PC-3 (cell line): ENCODE measurements around the gene TWIST2.

Experiments used
- EZH2phosphoT487 ChIP-seq: fragments of 300-600 bp; sonication (generic); IDR thresholded peaks from 2 replicates; pipeline ENCODE4 v1.6.1; 2018; ENCODE audit warnings: mild to moderate bottlenecking, antibody characterized with exemption, low read length, borderline replicate concordance
- TF ChIP-seq, protein P1 (sequence below): fragments of 300-600 bp; sonication (generic); conservative IDR thresholded peaks from 2 replicates; pipeline ENCODE4 v1.5.1; 2017; ENCODE audit warnings: antibody characterized with exemption, low read depth, mild to moderate bottlenecking, low read length

DNA sequence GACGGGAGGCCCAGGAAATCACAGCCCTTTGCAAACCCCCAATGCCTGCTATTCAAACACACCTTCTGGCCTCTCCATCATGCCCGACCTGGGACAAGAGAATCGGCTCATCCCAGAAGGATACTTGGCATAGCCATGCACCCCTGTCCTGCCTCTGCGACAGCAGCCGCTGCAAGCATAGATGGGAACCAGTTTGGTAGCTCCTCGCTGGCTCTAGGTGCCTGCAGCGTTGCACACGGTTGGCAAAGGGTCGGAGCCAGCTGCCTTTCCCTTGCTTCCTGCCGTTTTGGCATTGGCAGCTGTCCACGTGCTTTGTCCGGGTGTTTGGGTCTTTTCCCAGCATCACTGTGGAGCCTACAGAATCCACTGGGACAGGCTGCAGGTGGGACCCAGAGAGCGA, 76.9 kb downstream of the TWIST2 start:
- TF ChIP-seq, protein P1, sequence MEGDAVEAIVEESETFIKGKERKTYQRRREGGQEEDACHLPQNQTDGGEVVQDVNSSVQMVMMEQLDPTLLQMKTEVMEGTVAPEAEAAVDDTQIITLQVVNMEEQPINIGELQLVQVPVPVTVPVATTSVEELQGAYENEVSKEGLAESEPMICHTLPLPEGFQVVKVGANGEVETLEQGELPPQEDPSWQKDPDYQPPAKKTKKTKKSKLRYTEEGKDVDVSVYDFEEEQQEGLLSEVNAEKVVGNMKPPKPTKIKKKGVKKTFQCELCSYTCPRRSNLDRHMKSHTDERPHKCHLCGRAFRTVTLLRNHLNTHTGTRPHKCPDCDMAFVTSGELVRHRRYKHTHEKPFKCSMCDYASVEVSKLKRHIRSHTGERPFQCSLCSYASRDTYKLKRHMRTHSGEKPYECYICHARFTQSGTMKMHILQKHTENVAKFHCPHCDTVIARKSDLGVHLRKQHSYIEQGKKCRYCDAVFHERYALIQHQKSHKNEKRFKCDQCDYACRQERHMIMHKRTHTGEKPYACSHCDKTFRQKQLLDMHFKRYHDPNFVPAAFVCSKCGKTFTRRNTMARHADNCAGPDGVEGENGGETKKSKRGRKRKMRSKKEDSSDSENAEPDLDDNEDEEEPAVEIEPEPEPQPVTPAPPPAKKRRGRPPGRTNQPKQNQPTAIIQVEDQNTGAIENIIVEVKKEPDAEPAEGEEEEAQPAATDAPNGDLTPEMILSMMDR, result no peak
- no peak for TF ChIP-seq EZH2phosphoT487
